ENCODE data around the gene ZFPM1. TPM values are rescaled to one million over a fixed set of nuclear protein-coding genes. Genes with fewer than 3 reads are reported as not detected.
"Not testable (repeated sequence)": the region's sequence is repeated elsewhere in the genome, so short reads cannot be mapped to it uniquely, and the experiment has no call there.

ZFPM1 gene
- total RNA-seq, 1 donor from 2014 or later = 5.7 TPM

DNA sequence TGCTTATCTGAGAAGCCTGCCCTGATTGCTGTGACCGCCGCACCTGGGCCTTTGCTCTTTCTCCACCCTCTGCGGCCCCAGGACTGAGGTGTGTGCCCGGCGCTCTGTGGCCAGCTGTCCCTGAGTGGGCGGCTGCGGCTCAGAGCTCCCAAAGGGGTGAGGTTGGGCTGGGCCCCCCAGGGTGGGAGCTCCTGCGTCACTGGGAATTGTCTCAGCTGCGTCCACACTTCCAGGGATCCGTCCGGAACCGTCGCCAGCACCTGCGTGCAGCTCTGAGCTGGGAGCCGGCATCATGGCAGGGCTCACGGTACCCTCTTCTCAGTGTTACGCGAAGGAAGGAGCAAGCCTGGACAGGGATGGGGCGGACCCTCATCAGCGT lies 46.0 kb upstream of the ZFPM1 start:
- no peak for DNase-seq
- Histone ChIP-seq H3K4me1 (no peaks in the 10 kb centered on the region), H3K27ac (replicated peaks) (no peak overlapping the region), H3K9me3 (replicated peaks) (no peaks in the 10 kb centered on the region), H3K4me3 (no peak overlapping the region), H3K36me3 (no peaks in the 10 kb centered on the region), H3K27me3 (ENCODE audit: low read depth) (peaks cover 11% of the 10 kb centered on the region)
- intact Hi-C loops (cut with micrococcal nuclease) = no loop called here
- TF ChIP-seq, protein P1, sequence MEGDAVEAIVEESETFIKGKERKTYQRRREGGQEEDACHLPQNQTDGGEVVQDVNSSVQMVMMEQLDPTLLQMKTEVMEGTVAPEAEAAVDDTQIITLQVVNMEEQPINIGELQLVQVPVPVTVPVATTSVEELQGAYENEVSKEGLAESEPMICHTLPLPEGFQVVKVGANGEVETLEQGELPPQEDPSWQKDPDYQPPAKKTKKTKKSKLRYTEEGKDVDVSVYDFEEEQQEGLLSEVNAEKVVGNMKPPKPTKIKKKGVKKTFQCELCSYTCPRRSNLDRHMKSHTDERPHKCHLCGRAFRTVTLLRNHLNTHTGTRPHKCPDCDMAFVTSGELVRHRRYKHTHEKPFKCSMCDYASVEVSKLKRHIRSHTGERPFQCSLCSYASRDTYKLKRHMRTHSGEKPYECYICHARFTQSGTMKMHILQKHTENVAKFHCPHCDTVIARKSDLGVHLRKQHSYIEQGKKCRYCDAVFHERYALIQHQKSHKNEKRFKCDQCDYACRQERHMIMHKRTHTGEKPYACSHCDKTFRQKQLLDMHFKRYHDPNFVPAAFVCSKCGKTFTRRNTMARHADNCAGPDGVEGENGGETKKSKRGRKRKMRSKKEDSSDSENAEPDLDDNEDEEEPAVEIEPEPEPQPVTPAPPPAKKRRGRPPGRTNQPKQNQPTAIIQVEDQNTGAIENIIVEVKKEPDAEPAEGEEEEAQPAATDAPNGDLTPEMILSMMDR (IDR thresholded peaks at IDR 0.05; ENCODE audit: borderline replicate concordance) = no peak

DNA sequence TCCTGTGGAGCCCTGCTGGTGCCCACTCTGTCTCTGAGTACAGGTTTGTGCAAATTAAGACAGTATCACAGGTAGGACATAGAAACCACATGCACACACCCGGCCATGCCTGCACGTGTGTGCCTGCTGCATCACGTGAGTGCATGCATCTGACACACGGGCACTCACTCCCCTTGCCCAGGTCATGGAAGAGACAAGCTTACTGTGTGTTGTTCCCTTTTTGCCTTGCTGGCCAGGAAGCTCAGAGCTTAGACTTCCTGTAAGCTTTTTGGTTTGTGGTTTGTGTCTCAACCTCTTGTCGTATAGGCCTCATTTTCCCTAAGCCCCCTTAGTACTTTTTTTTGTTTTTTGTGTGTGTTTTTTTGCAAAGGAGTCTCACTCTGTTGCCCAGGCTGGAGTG lies 45.3 kb upstream of the ZFPM1 start:
- H3K9me3 ChIP-seq (replicated peaks) = no peaks in the 10 kb centered on the region
- intact Hi-C loops (cut with micrococcal nuclease) = no loop called here
- no peaks in the 10 kb centered on the region for H3K4me1 ChIP-seq
- H3K4me3 ChIP-seq = no peak overlapping the region
- no peak for DNase-seq
- H3K27ac ChIP-seq (replicated peaks) = no peak overlapping the region
- TF ChIP-seq, protein P1 (IDR thresholded peaks at IDR 0.05; ENCODE audit: borderline replicate concordance) = no peak
- H3K36me3 ChIP-seq = no peaks in the 10 kb centered on the region
- H3K27me3 ChIP-seq (ENCODE audit: low read depth) = peaks cover 11% of the 10 kb centered on the region

DNA sequence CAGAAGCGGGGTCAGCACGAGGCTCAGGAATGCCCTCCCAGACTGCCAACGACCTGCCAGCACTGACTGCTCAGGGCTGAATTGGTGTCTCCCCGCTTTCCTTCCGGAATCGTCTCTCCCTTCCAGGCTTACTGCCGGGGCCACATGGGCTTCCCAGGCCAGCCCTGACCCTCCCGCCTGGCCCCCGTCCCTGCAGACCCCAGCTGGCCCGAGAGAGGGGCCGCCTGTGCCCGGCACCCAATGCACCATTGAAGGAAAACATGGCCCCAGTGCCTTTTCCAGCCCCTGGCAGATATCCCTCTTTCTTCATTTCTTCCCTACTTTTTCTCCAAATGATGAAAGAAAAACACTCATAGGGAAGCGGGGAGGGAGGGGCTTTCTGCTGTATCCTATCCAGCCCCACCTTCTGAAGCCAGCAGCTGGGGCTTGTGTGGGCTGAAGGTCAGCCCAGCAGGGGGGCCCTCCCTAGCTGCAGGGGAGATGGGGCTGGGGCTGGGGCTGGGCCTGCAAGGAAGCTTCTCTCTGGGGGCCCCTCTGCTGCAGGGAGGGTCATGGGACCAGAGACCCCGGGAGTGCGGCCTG lies 44.4 kb upstream of the ZFPM1 start:
- DNase-seq = no peak
- peaks cover 11% of the 10 kb centered on the region for H3K27me3 ChIP-seq (ENCODE audit: low read depth)
- TF ChIP-seq, protein P1 (IDR thresholded peaks at IDR 0.05; ENCODE audit: borderline replicate concordance) = no peak
- H3K4me1 ChIP-seq = no peaks in the 10 kb centered on the region
- H3K4me3 ChIP-seq = no peak overlapping the region
- no peaks in the 10 kb centered on the region for H3K36me3 ChIP-seq
- no peaks in the 10 kb centered on the region for H3K9me3 ChIP-seq (replicated peaks)
- H3K27ac ChIP-seq (replicated peaks) = no peak overlapping the region
- intact Hi-C loops (cut with micrococcal nuclease) = no loop called here

DNA sequence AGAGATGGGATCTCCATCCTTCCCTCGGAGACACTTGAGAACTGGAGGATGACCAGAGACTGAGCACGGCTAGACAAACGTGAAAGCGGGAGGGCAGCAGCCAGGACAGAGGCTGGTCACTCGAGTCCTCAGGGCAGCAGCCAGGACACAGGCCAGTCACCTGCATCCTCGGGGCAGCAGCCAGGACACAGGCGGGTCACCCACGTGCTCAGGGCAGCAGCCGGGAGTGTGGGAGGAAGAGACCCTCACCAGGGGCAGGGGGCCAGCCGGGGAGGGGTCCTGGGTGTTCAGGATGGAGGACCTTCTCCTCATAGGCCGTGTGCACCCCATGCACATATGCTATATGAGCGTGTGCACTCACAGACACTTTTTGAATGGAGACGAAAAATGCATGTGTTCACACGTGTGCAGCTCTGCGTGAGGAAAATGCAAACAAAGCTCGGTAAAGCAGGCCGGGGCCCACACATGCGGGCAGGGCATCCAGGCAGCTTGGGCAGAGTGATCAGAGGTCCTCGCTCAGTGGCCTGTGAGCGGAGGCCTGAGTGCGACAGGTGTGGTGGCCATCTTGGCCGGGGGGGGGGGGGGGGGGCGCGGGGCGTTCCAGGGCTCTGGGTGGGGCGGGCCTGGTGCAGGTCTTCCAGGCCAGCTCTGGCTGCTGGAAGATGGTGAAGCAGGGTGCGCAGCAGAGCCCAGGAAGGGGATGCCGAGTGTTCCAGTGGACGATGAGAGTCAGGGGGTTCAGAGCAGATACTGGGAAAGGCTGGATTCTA lies 43.6 kb upstream of the ZFPM1 start:
- Histone ChIP-seq H3K36me3 (no peaks in the 10 kb centered on the region), H3K4me3 (no peak overlapping the region), H3K27me3 (ENCODE audit: low read depth) (peaks cover 11% of the 10 kb centered on the region), H3K27ac (replicated peaks) (no peak overlapping the region), H3K9me3 (replicated peaks) (no peaks in the 10 kb centered on the region), H3K4me1 (no peaks in the 10 kb centered on the region)
- DNase-seq = no peak
- intact Hi-C loops (cut with micrococcal nuclease) = no loop called here
- TF ChIP-seq, protein P1 (IDR thresholded peaks at IDR 0.05; ENCODE audit: borderline replicate concordance) = no peak

DNA sequence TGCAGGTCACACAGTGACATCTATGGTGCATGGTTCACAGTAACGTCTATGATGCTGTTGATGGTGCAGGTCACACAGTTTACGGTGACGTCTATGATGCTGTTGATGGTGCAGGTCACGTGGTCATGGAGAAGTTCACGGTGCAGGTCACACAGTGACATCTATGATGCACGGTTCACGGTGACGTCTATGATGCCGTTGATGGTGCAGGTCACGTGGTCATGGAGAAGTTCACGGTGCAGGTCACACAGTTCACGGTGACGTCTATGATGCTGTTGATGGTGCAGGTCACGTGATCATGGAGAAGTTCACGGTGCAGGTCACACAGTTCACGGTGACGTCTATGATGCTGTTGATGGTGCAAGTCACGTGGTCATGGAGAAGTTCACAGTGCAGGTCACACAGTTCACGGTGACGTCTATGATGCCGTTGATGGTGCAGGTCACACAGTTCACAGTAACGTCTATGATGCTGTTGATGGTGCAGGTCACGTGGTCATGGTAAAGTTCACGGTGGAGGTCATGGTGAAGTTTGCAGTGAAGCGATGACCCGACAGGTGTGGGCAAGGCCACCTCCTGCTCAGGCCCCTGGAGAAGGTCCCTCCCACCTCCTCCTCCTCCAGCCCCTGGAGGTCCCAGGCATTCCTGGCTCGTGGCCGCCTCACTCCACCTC lies 42.6 kb upstream of the ZFPM1 start:
- H3K27ac ChIP-seq (replicated peaks); DNase-seq; H3K4me3 ChIP-seq; intact Hi-C loops (cut with micrococcal nuclease); H3K36me3 ChIP-seq; H3K4me1 ChIP-seq; H3K9me3 ChIP-seq (replicated peaks): not testable (repeated sequence)
- H3K27me3 ChIP-seq (ENCODE audit: low read depth) = peaks cover 11% of the 10 kb centered on the region
